ENCODE measurements around the gene LGALSL. TPM values are rescaled to one million over a fixed set of nuclear protein-coding genes. Genes with fewer than 3 reads are reported as not detected.

LGALSL gene
- polyA plus RNA-seq, 2 of the 4 experiments (the other 2 are of a cell fraction), result 11.0 to 14.1 TPM

GRCh38 chr2:64414736-64415435, 39.1 kb upstream of the LGALSL start:
- FAIRE-seq (peak; percentile 7), DNase-seq (ENCODE audit: low read depth in 1 of 2, low spot score in 1 of 2) (no peak), ATAC-seq (no peak)
- no peak for TF ChIP-seq PBX3 (IDR thresholded peaks at IDR 0.05)
- TF ChIP-seq CBX8 (IDR thresholded peaks at IDR 0.05), result no peak
- no peak for TF ChIP-seq EHMT2 (IDR thresholded peaks at IDR 0.05; ENCODE audit: low read depth)
- TF ChIP-seq MAX (IDR thresholded peaks at IDR 0.05), result no peak
- no peak for TF ChIP-seq HMGXB4 (CRISPR knock-in tag; IDR thresholded peaks at IDR 0.05; ENCODE audit: borderline replicate concordance)
- TF ChIP-seq ELK1 (IDR thresholded peaks at IDR 0.05; ENCODE audit: low read depth, low read length), result no peak
- no peak for TF ChIP-seq NFE2L2 (conservative IDR thresholded peaks at IDR 0.05; ENCODE audit: low read length)
- TF ChIP-seq PHF8 (IDR thresholded peaks at IDR 0.05; ENCODE audit: borderline replicate concordance, low read depth), result no peak
- TF ChIP-seq BCL3 (IDR thresholded peaks at IDR 0.05), result no peak
- no peak for TF ChIP-seq BHLHE40 (IDR thresholded peaks at IDR 0.05; ENCODE audit: low read depth, low read length)
- TF ChIP-seq HOXB5 (CRISPR knock-in tag; IDR thresholded peaks at IDR 0.05), result no peak
- no peak for TF ChIP-seq EP300 (IDR thresholded peaks at IDR 0.05)
- TF ChIP-seq ATOH8 (CRISPR knock-in tag; IDR thresholded peaks at IDR 0.05; ENCODE audit: low read depth), result no peak
- TF ChIP-seq FOXS1 (CRISPR knock-in tag; IDR thresholded peaks at IDR 0.05), result no peak
- no peak for TF ChIP-seq NPAS2 (CRISPR knock-in tag; IDR thresholded peaks at IDR 0.05; ENCODE audit: borderline replicate concordance)
- no peak for TF ChIP-seq MAFK (IDR thresholded peaks at IDR 0.05; ENCODE audit: partially characterized antibody)
- no peak for TF ChIP-seq RAD21 (conservative IDR thresholded peaks at IDR 0.05 in 1 of 2, IDR thresholded peaks at IDR 0.05 in 1 of 2)
- no peak for TF ChIP-seq RFX5 (IDR thresholded peaks at IDR 0.05)
- TF ChIP-seq CTCF (IDR thresholded peaks at IDR 0.05), result no peak
- WGBS (ENCODE audit: missing lambda C conversion rate), result 86% methylated on average over 7 of the region's 7 CpGs
- POLR2A ChIA-PET, result no interaction called here
- Histone ChIP-seq H3K4me3 (no peak overlapping the region), H3K4me1 (no peaks in the 10 kb centered on the region), H3K27ac (no peak overlapping the region), H3K9me3 (no peaks in the 10 kb centered on the region), H3K4me2 (no peak overlapping the region)
- CTCF ChIA-PET, result interaction anchor here (0.7 to 1.8 kb wide), 2 partner anchors 74 to 84 kb away, joined by 3 to 8 read pairs; no protein-coding TSS in a partner anchor

All from A549 (cell line).